ENCODE data around the gene AKT2. TPM values are rescaled to one million over a fixed set of nuclear protein-coding genes. Genes with fewer than 3 reads are reported as not detected.

AKT2 gene
- total and polyA plus RNA-seq, 2 of the 8 experiments (the other 6 are each of a cell fraction or from before 2014, with no cell fraction given) = 151 to 183 TPM

- TF ChIP-seq NRF1 (IDR thresholded peaks at IDR 0.05; ENCODE audit: low read depth, low read length) (no peak), BACH1 (IDR thresholded peaks at IDR 0.05; ENCODE audit: low read length) (no peak), EP300 (IDR thresholded peaks at IDR 0.05; ENCODE audit: borderline replicate concordance in 1 of 2, low read depth in 2 of 2, low read length in 2 of 2) (no peak), SUZ12 (IDR thresholded peaks at IDR 0.05; ENCODE audit: low read length) (no peak), BCL11A (IDR thresholded peaks at IDR 0.05; ENCODE audit: low read depth in 2 of 2, low read length in 2 of 2) (no peak)
These were observed 22.7 kb downstream of the AKT2 start (continued) for GRCh38 chr19:40262422-40262821.

Measured in H1 (cell line).